Stimulated activated CD8-positive, alpha-beta memory T cell treated with anti-CD3 and anti-CD28 coated beads, Interleukin-4, amount 100 ng/mL, for 1 hour (primary cell): ENCODE measurements around the gene PDE6B.
A peak's percentile ranks its signal among the peaks of the same experiment; 100 is the strongest.
"Not testable (repeated sequence)": the region's sequence is repeated elsewhere in the genome, so short reads cannot be mapped to it uniquely, and the experiment has no call there.

Experiments
- DNase-seq, 2 donors: peaks; one replicate each; pipeline ENCODE4 v3.0.0-alpha.2; 2020; ENCODE audit warnings: low read depth in 2 of 2, low spot score in 1 of 2

PDE6B gene

DNA sequence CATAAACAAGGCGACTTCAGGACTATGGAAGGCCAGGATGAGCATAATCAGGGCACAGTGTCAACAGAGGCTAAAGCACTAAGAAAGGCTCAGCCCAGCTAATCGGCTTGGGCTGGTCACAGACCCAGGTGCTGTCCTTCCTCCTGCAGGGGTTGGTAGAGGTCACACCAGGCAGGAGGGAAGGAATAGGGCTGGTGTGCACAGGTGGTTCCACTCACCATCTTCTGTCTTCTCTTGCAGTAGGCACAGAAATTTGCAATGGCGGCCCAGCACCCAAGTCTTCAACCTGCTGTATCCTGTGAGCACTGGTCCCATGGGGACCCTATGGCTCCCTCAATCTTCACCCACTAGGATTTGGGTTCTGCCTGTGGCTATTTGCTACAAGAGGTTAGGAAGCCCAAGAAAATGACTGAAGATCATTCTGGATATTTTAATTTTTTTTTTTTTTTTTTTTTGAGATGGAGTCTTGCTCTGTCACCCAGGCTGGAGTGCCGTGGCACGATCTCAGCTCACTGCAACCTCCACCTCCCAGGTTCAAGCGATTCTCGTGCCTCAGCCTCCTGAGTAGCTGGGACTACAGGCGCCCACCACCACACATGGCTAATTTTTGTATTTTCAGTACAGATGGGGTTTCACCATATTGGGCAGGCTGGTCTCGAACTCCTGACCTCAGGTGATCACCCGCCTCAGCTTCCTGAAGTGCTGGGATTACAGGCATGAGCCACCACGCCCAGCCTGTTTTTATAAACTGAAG lies 44.6 kb downstream of the PDE6B start:
- DNase-seq, result not testable (repeated sequence)

DNA sequence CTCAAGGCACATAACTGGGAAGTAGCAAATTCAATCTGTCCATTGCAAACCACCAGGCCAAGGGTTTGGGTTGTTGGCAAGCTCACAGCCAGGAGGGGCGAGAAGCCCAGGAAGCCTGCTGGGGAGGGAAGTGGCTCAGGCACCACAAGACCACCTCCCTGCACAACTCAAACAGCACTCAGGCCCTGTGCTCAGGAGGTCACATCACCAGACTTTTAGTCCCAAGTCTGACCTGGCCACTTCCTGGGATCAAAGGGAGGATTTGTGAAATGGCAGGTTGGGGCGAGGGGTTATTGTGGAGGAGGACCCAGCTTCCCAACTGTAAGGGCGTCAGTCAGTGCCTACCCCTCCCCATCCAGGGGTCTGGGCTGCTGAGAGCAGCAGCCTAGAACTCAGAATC lies 46.4 kb downstream of the PDE6B start:
- no peak for DNase-seq

- DNase-seq, result no peak
These were observed 48.1 kb downstream of the PDE6B start for GRCh38 chr4:673349-674091.

GRCh38 chr4:674172-675035 lies 49.0 kb downstream of the PDE6B start, which contains the start of the genes ATP5ME and MYL5:
Gene ATP5ME, minus strand, starts transcription at chr4:674276. Its CDS starts 29 bp downstream, at chr4:674247.
Gene MYL5, plus strand, starts transcription at chr4:674542. Its CDS starts 3,485 bp downstream, at chr4:678027.
- DNase-seq, result peak; percentile 91 to 97

GRCh38 chr4:675036-675882 lies 49.9 kb downstream of the PDE6B start:
- no peak for DNase-seq

- DNase-seq, result no peak
These were observed 50.9 kb downstream of the PDE6B start for GRCh38 chr4:675980-676870.

DNA sequence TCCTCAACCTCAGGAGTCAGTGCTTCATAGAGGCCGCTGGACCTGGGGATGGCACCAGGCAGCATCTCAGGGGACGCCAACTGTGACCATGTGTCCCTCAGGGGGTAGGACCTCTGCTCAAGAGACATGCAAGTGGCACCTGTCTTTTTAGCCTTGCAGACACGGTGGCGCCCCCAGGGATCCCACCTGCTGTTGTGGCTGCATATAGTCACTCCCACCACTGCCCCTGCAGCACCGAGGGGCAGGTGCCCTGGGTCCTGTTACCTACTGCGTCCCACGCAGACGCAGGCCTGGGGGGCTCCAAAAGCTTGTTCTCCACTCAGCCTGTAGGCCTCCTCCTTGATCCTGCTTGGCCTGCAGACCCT lies 51.5 kb downstream of the PDE6B start:
- no peak for DNase-seq

GRCh38 chr4:677431-678293 lies 52.3 kb downstream of the PDE6B start:
- no peak for DNase-seq

GRCh38 chr4:678331-679103 lies 53.1 kb downstream of the PDE6B start:
- no peak for DNase-seq

DNA sequence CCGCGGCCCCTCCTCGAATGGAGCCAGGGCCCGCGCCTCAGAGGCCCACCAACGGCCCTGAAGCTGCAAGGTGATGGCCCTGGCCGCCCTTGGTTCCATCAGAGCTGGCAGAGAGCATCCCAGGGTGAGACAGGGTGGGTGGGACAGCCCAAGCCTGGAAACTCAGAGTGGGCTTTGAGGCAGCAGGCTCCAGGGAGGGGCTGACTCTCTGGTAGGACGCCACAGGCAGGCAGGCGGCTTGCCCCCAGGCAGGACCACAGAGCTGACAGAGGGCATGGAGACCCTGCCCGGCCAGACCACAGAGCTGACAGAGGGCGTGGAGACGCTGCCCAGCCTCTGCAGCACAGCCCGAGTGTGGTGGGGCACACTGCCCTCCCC lies 53.7 kb downstream of the PDE6B start:
- no peak for DNase-seq

- no peak for DNase-seq
These were observed 54.3 kb downstream of the PDE6B start for GRCh38 chr4:679629-680028.

GRCh38 chr4:680091-680490 lies 54.7 kb downstream of the PDE6B start:
- DNase-seq, result no peak

- DNase-seq, result no peak
These were observed 55.2 kb downstream of the PDE6B start for GRCh38 chr4:680551-680927.

DNA sequence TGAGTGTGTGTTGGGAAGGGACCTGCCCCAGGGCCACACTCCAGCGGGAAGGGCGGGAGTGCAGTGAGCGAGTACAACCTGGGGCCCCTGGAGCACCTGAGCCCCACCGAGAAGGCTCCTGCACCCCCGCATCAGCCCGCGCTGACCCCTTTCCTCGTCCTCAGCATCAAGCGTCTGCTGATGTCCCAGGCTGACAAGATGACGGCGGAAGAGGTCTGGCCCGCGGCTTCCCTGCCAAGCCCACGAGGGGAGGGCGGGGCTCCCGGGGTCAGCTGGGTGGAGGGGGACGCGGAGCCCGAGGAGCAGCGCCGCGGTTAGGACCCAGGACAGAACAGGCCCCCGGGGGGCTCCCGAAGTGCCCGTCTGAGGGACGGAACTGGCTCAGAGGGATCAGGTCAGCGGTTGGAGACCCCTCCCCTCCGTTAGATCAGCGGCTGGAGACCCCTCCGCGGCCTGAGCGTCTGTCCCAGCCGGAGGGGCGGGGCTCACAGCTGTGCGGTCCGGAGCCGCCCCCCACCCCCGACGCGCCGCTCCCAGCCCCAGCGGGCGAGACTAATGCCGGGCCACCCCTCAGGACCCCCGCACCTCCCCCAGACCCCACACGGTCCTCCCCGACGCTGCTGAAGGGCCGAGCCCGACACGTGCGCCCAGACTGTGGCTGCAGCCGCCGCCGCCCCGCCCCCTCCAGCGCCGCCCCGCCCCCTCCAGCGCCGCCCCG lies 55.7 kb downstream of the PDE6B start:
- no peak for DNase-seq

- no peak for DNase-seq
These were observed 56.5 kb downstream of the PDE6B start for GRCh38 chr4:681736-682451.

DNA sequence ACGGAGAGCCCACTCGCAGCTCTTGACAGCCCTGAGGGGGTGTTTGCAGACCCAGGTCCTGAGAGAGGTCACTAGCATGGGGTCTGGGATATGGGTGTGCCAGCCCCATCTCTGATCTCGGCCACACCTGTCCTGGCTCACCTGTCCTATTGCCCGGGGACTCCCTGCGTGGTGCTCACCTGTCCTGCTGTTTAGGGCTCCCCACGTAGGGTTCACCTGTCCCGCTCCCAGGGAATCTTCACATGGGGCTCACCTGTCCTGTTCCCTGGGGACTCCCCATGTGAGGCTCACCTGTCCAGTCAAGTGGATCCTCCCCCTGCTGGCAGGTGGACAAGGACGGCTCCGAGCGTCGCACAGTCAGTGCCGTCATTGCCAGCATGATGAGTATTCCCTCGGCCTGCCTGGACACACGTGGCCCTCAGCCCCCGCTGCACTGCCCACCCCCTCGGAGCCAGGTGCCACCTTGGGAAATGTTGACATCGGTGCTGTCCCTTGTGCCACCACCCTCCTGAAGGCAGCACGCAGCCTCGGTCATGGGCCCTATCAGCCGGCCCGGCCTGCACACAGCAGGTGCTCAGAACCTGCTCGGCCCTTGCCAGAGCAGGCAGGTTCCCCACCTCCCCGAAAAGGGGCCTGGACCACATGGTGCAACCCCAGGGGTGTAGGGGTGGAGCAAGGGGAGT lies 57.3 kb downstream of the PDE6B start:
- DNase-seq, result no peak
